Measurements from ENCODE around the gene CHMP2B. TPM values are rescaled to one million over a fixed set of nuclear protein-coding genes. Genes with fewer than 3 reads are reported as not detected.
A peak's percentile ranks its signal among the peaks of the same experiment; 100 is the strongest.

CHMP2B gene
- total RNA-seq, 1 experiment from 2014 or later: 39.3 TPM

GRCh38 chr3:87260270-87260669 lies 33.2 kb downstream of the CHMP2B start:
- Mint-ChIP-seq H3K36me3 (ENCODE audit: insufficient read depth in 1 of 3, low read depth in 3 of 3) (no peaks in the 10 kb centered on the region), H3K4me3 (no peak overlapping the region), H3K9me3 (no peaks in the 10 kb centered on the region), H3K27ac (no peak overlapping the region), H3K4me1 (peaks cover 0 to 7% of the 10 kb centered on the region in 2 experiments; a peak in 3 of 4 replicates), H3K27me3 (ENCODE audit: low read depth) (no peaks in the 10 kb centered on the region)
- WGBS (ENCODE audit: extremely low coverage, insufficient read length, low lambda C conversion rate): no CpG with 5 or more reads among the region's 4 CpGs
- no peaks in the 10 kb centered on the region for H3K79me1 ChIP-seq (ENCODE audit: insufficient read depth, low read depth, low read length, poor library complexity, severe bottlenecking)
- no peak overlapping the region for H3K27ac ChIP-seq (ENCODE audit: insufficient read length, low read depth, low read length)
- no peak overlapping the region for H2BK120ac ChIP-seq (ENCODE audit: low read depth, low read length, poor library complexity, severe bottlenecking)
- H2BK5ac ChIP-seq (ENCODE audit: insufficient read length, low read length): no peak overlapping the region
- no peaks in the 10 kb centered on the region for H3K27me3 ChIP-seq (ENCODE audit: insufficient read depth, low read length)
- H3K23ac ChIP-seq (ENCODE audit: insufficient read length, low read depth, low read length): no peak overlapping the region
- no peaks in the 10 kb centered on the region for H3K9me3 ChIP-seq (ENCODE audit: control insufficient read depth, low read depth, low read length)
- H3K9ac ChIP-seq (ENCODE audit: extremely low read depth, insufficient read length, low read length): no peak overlapping the region
- H3K14ac ChIP-seq (ENCODE audit: insufficient read depth, low read length): no peak overlapping the region
- peak; percentile 80 for TF ChIP-seq CTCF (conservative IDR thresholded peaks at IDR 0.05)
- no peak overlapping the region for H4K8ac ChIP-seq (replicated peaks; ENCODE audit: insufficient read length, low read depth, low read length)
- no peak overlapping the region for H3K56ac ChIP-seq (ENCODE audit: insufficient read length, low read depth, low read length)
- H2BK12ac ChIP-seq (ENCODE audit: insufficient read length, low read depth, low read length): no peak overlapping the region
- no peak overlapping the region for H3K18ac ChIP-seq (ENCODE audit: insufficient read length, low read depth, low read length)
- no peak overlapping the region for H3K4ac ChIP-seq (ENCODE audit: low read depth, low read length)
- H4K5ac ChIP-seq (ENCODE audit: insufficient read length, low read depth, low read length): no peak overlapping the region
- H2AFZ ChIP-seq (ENCODE audit: low read length): no peak overlapping the region
- H3K4me1 ChIP-seq (ENCODE audit: insufficient read depth, low read length): no peaks in the 10 kb centered on the region
- H4K91ac ChIP-seq (ENCODE audit: insufficient read length, low read depth, low read length): no peak overlapping the region
- no peak overlapping the region for H3T11ph ChIP-seq (ENCODE audit: low read length)
- no peak for DNase-seq
- no peak overlapping the region for H2AK5ac ChIP-seq (ENCODE audit: insufficient read length, low read length)
- H3K23me2 ChIP-seq (ENCODE audit: insufficient read length, low read depth, low read length, poor library complexity, severe bottlenecking): no peaks in the 10 kb centered on the region
- H3K79me2 ChIP-seq (ENCODE audit: insufficient read depth, low read length): no peaks in the 10 kb centered on the region
- H2BK20ac ChIP-seq (ENCODE audit: low read depth, low read length, poor library complexity, severe bottlenecking): no peak overlapping the region
- no peaks in the 10 kb centered on the region for H4K20me1 ChIP-seq (ENCODE audit: control insufficient read depth, insufficient read depth, insufficient read length)
- H3K4me2 ChIP-seq (ENCODE audit: insufficient read depth, insufficient read length, low read length): no peak overlapping the region
- no peak overlapping the region for H2BK15ac ChIP-seq (ENCODE audit: low read depth, low read length)
